Frontal cortex (tissue), 4 donors: ENCODE measurements around the gene USP28. TPM values are rescaled to one million over a fixed set of nuclear protein-coding genes. Genes with fewer than 3 reads are reported as not detected.
"Not testable (repeated sequence)": the region's sequence is repeated elsewhere in the genome, so short reads cannot be mapped to it uniquely, and the experiment has no call there.

Experiments used
- DNase-seq, 2 donors: peaks; one replicate each; pipeline ENCODE4 v3.0.0; 2012; ENCODE audit warnings: low spot score in 2 of 2
- FAIRE-seq: peaks from 2 replicates; lab custom pipeline; 2012; peaks lifted over from hg19 to GRCh38; lab: Jason Lieb, UNC
- total RNA-seq: library from RNA; depleted of rRNA; stranded (reverse); fragments of >200 nt; gene quantifications from one replicate; pipeline ENCODE4 v1.2.3, GENCODE V29; 2014
- donor health status: control.
- donor health status: control.
- donor health status: control.

The USP28 gene, protein sequence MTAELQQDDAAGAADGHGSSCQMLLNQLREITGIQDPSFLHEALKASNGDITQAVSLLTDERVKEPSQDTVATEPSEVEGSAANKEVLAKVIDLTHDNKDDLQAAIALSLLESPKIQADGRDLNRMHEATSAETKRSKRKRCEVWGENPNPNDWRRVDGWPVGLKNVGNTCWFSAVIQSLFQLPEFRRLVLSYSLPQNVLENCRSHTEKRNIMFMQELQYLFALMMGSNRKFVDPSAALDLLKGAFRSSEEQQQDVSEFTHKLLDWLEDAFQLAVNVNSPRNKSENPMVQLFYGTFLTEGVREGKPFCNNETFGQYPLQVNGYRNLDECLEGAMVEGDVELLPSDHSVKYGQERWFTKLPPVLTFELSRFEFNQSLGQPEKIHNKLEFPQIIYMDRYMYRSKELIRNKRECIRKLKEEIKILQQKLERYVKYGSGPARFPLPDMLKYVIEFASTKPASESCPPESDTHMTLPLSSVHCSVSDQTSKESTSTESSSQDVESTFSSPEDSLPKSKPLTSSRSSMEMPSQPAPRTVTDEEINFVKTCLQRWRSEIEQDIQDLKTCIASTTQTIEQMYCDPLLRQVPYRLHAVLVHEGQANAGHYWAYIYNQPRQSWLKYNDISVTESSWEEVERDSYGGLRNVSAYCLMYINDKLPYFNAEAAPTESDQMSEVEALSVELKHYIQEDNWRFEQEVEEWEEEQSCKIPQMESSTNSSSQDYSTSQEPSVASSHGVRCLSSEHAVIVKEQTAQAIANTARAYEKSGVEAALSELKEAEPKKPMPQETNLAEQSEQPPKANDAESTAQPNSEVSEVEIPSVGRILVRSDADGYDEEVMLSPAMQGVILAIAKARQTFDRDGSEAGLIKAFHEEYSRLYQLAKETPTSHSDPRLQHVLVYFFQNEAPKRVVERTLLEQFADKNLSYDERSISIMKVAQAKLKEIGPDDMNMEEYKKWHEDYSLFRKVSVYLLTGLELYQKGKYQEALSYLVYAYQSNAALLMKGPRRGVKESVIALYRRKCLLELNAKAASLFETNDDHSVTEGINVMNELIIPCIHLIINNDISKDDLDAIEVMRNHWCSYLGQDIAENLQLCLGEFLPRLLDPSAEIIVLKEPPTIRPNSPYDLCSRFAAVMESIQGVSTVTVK
- 28.1 TPM for total RNA-seq

DNA sequence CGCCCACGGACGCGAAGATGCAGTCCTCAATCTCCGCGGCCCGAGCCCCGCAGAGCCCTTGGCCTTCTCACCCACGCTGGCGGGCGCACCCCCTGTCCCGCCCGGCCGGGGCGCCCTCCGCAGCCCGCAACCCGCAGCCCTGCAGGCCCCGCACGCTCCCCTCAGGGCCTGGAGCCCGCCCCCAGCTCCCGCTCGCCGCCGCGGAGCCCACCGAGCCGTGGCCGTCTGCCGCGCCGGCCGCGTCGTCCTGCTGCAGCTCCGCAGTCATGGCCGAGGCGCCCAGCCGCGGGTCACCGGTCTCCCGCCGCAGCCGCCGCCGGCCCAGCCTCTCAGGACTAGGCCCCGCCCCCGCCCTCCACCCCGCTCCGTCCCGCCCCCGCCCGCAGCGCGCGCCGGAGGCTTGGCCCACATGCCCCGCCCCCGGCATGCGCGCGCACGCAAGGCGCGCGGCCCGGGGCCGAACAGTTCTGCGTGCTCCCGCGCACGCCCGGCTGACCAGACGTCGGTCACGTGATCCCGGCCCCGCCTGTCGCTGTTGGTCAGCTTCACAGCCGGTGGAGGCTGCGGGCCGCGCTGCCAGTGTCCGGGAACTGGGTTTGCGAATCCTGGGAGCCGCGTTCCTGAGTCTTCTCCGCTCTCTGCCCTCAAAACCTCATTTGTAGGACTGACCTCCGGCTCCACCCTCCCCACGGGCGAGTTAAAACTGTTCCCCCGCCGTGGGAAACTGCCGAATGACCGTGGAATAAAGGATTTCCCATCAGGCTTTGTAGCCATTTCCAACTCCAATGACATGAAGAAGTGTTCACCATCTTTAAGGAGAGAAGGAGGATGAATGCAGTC, at the start of gene USP28:
Gene USP28 (minus strand): TSS at position 339 of the 840 bp plus-strand sequence. CDS start 71 bp downstream, at position 268.
- FAIRE-seq (no peak), DNase-seq (peak; percentile 96 to 97)

DNA sequence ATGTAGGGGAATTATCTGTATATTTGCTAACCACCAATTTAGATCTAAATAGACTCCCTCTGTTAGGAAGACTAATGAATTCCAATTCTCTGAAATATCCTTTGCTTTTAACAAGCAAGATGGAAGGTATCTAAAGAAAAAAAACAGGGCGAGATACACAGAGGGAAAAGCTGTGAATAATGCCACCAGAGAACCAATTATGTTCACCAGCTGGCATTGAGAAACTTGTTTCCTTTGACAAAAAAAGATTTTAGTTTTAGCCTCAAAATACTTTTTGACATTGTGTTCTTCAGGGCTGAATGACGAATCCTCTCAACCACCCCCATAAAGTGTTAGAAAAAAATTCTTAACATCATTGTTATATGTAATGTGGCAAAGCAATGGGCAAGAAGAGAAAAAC, 48.2 kb upstream of the USP28 start:
- DNase-seq (peak in 1 of 2 donors; percentile 13), FAIRE-seq (no peak)

DNA sequence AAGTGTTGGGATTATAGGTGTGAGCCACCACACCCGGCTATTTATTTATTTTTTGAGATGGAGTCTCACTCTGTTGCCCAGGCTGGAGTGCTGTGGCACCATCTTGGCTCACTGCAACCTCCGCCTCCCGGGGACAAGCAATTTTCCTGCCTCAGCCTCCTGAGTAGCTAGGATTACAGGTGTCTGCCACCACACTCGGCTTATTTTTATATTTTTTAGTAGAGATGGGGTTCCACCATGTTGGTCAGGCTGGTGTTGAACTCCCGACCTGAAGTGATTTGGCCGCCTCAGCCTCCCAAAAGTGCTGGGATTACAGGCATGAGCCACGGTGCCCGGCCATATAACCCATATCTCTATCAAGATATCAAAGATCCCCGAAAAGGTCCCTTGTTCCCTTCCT, 36.1 kb upstream of the USP28 start:
- FAIRE-seq, DNase-seq: not testable (repeated sequence)

DNA sequence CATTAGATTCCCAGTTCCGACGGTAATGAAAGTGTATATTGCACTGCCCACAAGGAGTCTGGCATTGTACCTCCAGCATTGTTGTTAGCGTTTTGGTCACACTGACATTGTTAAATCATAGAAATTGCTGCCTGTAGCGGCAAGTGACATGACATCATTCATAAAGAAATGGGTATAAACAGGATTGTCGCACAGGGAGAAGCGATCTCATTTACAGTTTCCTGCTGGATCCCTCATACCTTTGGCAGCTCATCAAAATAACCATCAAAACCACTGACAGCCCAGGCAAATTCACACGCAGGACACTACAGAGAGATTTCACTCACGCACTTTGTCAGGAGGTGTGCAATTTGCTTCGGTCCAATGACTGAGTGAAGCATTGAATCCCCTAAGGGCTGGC, 32.7 kb upstream of the USP28 start:
- DNase-seq, result no peak
- FAIRE-seq, result no peak

DNA sequence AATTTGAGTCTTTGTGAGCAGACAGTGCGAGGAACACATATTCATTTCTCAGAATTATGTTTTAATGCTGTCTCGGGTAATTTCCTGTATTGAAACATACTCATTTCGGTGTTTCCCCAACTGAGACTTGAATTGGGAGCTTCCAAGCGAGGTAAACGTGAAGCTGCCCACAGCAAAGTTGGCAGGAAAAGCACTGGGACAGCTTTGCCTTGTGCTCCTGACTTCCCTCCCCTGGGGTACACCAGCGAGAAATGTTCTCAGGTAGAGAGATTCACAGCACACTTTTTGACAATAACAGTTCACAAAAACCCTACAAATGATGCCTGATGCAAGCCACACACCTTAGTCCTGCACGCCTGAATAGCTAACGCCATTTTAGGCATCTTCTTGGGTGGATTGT, 32.3 kb upstream of the USP28 start:
- FAIRE-seq (no peak), DNase-seq (no peak)

DNA sequence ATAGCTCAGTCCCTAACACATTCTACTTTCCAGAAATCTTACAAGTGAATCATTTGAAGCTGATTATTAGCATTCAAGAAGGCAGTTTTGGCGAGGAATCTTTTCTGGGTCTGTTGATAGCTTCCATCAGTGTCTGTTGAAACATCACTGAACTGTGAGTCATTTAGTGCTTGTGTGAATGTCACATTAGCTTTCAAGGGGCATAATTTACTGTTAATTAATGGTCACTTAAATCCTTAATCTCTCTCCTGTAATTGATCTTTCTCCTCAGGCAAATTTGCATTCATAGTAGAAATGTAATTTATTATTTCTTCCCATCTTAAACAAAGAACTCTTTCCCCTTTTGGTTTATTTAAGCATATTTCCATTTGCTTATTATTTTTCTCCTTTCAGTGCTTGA, 31.8 kb upstream of the USP28 start:
- no peak for FAIRE-seq
- DNase-seq, result no peak

DNA sequence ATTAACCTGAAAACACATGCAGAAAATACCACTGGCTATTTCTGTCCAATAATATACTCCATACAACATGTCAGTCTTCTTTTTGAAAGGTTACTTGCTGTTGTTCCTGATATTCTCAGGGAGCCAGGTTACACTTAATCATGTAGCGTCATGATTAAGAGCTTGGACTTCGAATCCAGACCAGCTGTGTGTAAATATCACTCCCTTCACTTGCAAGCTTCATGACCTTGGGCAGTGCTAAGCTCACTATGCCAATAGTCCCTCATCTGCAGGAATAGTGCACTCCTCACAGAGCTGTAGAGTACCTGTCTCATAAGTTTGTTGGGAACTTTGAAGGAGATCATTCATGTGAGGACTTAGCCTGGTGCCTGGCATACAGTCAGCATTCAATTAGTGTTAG, 31.1 kb upstream of the USP28 start:
- FAIRE-seq (no peak), DNase-seq (no peak)

DNA sequence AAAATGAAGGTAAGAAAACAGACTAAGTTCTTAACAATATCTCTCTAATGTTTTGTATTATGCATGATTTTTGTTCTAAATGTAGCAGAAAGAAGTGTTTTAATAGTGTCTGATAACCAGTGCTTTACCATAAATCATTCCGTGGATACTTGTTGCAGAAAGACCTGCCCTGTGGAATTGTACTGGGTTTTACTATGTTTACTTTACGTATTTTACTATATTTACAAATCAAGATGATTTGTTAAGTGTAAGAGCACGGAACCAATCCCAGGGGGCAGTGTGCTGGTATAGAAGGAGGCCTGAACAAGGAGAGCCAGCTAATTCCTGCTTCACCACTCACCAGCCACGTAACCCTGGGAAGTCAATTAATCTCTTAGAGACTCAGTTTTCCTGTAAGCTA, 30.7 kb upstream of the USP28 start:
- FAIRE-seq, result no peak
- no peak for DNase-seq

DNA sequence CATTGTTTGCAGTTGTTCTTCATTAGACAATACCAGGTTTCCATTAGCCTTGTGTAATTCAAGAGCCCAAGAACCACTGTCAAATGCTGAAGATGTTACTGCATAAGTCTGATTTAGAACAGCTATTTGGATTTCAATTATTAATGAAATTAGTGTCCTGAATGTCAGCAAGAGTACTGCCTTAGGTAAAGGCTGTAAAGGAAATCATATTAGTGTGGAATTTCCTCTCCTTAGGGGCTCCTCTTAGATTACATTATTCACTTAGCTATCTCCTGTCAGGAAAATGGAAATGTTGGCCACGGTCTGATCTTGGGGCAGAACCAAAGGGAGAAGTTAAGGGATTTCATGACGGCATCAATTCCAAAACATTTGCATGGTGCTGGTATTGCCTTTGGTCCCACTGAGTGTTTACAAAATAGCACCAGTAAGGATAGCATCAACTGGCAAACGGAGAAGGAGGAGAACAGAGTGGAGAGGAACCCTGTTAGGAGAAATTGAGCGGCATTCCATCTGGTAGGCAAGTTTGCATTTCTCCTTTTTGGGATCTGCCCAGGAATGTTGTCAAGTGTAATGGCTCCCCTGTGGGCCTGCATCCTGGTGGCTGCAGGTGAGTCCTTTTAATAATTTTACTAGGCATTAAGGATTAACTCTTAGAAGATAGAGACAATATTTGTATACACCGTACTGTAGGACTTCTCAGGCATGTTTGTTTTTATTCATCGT, 29.2 kb upstream of the USP28 start, which contains the start of gene HTR3B:
Gene HTR3B (plus strand): TSS at position 418 of the 723 bp plus-strand sequence. CDS start 138 bp downstream, at position 556.
- no peak for FAIRE-seq
- no peak for DNase-seq

DNA sequence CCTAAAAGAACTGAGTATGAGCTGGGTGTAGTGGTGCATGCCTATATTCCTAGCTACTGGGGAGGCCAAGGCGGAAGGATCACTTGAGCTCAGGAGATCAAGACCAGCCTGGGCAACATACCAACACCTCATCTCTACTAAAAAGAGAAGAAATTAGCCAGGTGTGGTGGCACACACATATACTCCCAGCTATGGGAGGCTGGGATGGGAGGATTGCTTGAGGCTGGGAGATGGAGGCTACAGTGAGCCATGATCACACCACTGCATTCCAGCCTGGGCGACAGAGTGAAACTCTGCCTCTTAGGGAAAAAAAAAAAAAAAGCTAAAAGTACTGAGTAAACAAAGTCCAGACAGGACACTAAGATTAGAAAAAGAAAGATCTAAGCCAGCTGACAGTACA, 25.8 kb upstream of the USP28 start:
- no peak for DNase-seq
- FAIRE-seq, result no peak

DNA sequence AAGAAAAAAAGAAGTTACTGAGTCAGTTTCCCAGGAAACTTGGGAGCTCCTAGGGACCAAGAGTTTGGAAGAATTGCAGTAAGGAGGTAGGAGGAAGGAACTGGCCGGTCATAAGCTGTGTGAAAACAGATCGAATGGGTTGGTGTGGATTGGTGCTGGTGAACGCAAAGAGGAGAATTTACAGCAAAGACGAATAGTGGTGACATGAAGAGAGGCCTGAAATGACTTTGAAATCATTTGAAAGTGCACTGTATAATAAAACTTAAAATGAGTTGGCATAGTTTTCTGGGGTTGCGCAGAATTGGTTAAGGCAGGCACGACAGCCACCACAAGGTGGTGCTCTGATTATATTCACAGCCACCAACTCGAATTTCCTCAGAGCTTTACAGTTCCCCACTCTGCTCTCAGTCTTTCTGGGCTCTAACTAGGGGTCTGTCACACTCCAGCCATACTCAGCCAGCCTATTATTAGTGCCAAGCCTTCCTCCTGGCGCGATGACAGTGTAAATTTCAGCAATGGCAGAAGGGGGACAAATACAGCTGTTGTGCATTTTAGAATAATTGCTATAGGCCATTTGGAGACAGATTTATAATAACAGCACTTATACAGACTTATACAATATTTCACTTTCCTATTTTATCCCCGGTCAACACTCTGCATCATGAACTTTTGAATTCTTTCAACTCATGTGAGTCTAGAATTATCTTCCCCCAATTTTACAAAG, 20.9 kb upstream of the USP28 start:
- DNase-seq (peak in 1 of 2 donors; percentile 36), FAIRE-seq (no peak)

DNA sequence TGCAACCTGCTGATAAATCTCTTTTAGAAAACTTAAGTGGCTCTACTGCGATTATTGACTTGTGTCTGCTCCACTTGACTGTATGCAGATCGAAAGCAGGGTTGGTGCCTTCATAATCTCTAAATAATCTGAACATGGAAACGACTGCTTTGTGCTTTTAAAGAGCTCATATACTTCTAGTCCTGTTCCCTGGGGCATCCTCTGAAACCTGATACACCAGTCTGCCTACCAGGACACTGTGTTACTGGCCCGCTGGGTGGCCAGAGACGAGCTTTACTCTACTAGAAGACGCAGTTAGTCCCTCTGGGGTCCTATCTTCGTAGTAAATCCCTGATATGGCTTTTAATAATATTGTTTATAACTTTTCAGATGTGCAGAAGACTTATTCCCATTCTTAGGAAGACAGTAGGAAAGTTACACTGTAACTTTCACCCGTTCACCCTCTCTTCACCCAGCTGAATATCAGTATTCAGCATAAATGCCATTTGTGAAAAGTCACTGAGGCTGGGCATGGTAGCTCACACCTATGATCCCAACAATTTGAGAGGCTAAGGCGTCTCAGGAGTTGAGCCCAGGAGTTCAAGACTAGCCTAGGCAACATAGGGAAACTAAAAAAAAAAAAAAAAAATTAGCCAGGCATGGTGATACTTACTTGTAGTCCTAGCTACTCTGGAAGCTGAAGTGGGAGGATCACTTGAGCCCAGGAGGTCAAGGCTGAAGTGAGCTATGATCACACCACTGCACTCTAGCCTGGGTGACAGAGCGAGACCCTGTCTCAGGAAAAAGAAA, 20.2 kb upstream of the USP28 start:
- DNase-seq (no peak), FAIRE-seq (no peak)

DNA sequence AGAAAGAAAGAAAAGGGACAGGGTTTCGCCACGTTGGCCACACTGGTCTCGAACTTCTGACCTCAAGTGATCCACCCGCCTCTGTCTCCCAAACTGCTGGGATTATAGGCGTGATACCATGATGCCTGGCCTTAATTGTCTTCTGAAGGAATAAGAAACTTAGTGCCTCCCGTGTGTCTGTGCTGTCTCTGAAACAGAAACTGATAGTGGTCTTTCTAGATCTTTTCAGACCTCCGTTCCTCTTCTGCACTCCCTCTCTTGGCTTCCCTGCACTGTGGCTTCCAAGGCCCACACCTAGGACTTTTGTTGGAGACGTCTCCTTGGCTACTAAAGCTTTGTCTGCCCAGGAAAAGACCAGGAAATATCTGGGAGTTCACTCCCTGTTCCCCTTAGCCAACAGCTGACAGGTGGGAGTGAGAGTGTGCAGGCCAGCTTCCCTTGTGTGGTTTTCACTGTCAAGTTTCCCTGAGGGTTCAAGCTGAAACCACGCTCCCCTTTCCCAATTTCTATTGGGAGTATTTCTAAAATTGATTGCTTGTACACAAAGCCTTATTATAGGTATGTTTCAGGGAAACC, 19.1 kb upstream of the USP28 start:
- DNase-seq, result no peak
- no peak for FAIRE-seq

DNA sequence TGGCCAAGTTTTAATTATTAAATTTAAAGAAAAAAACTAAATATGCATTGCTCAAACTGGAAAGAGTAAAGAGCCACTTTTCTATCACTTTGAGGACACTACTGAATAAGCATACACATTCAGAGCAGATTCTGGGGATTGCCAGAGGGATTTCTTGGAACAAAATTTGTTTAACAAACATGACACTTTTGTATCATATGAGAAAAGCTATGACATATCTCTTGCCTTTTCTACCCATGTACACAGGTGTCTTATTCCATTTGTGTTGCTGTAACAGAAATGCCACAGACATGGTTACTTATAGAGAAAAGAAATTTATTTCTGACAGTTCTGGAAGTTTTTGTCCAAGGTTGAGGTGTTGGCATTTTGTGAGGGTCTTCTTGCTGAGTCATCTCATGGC, 13.5 kb upstream of the USP28 start:
- no peak for FAIRE-seq
- DNase-seq, result no peak

DNA sequence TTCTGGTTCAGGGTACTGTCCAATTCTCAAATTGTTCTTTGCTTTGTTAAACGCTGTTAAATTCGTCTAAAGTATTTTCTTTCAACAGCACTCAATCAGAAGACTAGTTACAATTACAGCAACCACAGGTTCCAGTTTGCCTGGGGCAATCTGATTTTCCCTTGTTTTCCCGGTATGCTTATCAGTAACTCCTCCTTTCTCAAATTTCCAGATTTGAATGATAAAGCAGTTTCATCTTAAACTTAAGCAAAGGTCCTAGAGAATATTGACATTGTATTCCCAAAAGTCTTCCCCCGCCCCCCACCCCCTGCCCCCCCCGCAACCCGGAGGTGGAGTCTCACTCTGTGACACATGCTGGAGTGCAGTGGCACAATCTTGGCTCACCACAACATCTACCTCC, 10.5 kb upstream of the USP28 start:
- DNase-seq, result no peak
- no peak for FAIRE-seq

DNA sequence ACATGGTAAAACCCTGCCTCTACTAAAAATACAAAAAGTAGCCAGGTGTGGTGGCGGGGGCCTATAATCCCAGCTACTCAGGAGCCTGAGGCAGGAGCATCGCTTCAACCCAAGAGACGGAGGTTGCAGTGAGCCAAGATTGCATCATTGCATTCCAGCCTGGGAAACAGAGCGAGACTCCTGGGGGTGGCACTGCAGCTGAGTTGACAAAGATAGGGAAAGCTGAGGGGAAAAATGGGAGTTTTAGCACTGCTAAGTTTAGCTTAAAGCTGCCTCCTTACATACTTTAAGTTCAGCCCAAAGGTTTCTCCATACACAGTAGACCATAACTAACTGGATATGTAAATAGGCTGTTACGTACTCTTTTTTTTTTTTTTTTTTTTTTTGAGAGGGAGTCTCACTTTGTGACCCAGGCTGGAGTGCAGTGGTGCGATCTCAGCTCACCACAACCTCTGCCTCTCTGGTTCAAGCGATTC, 9.0 kb upstream of the USP28 start:
- DNase-seq (no peak), FAIRE-seq (no peak)

DNA sequence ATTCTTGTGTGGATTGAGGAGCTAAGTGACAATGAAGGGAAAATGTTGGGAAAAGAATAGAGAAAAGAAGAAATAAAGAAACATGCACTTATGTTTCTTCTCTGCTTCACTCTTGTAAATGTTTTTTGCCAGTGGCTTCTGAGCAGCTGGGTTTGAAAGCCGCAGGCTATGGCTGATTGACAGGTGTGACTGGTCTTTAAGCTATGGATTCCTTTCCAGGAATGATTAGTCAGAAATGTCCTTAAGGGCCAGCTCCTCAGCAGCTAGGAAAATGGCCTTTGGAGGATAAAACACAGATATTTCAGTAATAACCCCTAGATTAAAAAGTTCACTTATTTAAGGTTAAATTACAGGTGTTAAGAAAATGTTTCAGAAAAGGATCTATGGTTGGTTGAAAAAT, 6.5 kb upstream of the USP28 start:
- FAIRE-seq (no peak), DNase-seq (no peak)
